Stimulated activated CD8-positive, alpha-beta memory T cell treated with anti-CD3 and anti-CD28 coated beads, Interleukin-12 subunit alpha, Interleukin-12 subunit beta, amount 100 ng/mL, for 24 hours (primary cell): Measurements from ENCODE around the gene USP6.
A peak's percentile ranks its signal among the peaks of the same experiment; 100 is the strongest.
"Not testable (repeated sequence)": the region's sequence is repeated elsewhere in the genome, so short reads cannot be mapped to it uniquely, and the experiment has no call there.

Source experiments
- DNase-seq: peaks from one replicate; pipeline ENCODE4 v3.0.0-alpha.2; 2020; ENCODE audit errors: extremely low read depth

The USP6 gene

GRCh38 chr17:5191541-5192417 is 75.9 kb downstream of the USP6 start, which contains the start of gene ZNF594:
TSS of gene ZNF594 (minus strand) at chr17:5191868. CDS start at chr17:5184256, 7,612 bp downstream.
- DNase-seq, result peak; percentile 96

DNA sequence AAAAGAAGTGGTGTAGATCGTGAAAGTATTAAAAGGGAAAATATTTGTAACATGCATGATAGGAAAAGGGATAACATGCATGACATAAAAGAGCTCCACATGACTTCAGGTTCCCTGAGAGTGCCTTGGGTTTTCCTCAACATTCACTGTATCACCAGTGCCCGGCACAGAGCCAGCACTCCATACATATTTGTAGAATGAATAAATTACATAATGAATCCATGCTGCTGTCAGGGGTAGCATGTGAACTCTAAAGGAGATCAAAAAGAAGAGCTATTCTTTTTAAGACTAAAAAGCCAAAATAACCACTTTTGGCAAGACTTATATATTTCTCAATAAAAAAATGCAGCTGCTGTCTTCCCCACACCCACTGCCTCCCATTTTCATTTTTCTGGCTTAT is 78.5 kb downstream of the USP6 start:
- no peak for DNase-seq

- DNase-seq, result no peak
These were observed 82.6 kb downstream of the USP6 start for GRCh38 chr17:5198472-5198871.

DNA sequence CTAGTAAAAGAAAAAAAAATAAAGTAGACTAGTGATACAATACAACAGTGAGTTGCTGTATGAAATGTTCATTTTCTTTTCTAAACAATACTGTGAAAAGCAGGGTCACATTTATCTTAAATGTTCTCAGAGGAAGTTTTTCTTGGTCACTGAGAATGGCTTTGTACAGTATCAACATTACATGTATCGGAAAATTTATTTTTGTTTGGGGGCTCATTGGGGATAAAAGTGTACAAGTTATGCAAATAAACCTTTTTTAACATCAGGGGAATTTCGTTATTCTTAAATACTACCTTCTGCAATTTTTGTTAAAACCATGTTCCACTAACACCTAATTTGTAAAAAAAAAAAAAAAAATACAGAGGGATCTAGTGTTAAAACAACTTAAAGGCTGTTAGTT is 84.5 kb downstream of the USP6 start:
- no peak for DNase-seq

DNA sequence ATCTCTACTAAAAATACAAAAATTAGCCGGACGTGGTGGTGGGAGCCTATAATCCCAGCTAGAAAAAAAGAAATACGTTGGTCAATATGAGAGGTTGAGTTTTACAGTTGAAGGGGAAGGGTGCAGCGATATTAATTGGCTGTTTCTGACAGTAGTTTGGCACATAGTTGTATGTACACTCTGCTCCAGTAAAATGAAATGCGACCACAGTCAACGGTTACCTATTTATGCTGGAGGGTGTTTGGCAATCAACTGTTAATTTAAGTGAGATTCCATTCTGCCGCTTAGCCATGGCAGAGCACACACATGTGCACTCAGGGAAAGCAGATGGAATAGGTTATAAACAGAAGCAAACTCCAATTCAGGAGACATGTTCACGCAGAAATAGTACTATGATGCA is 85.2 kb downstream of the USP6 start:
- no peak for DNase-seq

- no peak for DNase-seq
These were observed 87.5 kb downstream of the USP6 start for GRCh38 chr17:5203178-5203907.

DNA sequence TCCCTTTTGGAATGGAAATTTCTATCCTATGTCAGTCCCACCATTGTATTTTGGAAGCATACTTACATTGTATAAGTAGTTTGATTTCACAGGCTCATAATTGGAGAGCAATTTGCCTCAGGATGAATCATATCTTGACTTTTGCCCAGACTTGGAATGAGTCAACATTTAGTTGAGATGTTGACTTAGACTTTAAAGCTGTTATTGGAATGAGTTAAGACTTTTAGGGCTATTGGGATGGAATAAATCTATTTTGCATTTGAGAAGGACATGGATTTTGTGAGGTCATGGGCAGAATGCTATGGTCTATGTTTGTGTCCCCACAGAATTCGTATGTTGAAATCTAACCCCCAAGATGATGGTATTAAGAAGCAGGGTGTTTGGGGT is 88.1 kb downstream of the USP6 start:
- no peak for DNase-seq

DNA sequence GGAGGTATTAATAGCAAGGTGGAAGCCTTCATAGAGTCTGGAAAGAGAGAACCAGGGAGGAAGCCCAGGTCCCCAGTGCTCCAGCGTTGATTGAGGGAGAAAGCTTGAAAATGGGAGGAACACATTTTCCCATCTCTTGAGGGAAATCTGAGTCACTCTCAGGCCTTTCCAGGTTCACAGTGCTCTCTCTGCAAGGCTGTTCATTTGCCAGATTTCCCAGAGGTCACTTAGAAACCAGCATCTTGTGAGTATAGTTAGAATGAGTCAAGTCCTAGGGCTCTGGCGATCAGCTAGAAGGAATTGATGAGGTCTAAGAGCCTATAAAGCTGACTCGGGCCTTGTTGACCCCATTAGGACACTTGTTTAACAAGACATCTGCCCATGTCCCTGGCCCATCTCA is 93.6 kb downstream of the USP6 start:
- DNase-seq, result no peak

DNA sequence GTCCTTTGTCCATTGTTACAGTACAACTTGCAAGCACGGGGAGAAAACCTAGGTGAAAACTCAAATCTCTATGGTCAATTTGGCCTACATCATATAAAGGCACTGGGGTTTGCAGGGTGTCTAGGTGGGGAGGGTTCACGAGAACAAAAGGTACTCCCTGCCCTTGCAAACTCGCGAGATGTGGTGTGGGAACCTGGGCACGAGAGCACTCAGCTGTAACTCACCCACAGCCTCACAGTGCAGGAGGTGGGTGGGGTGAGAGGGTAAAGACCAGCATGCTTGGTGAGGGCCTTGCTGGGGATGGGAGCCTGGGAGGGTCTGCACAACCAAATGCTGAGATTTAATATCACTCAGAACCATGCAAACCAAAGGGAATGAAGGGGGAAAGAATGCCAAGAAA is 94.3 kb downstream of the USP6 start:
- DNase-seq, result no peak

DNA sequence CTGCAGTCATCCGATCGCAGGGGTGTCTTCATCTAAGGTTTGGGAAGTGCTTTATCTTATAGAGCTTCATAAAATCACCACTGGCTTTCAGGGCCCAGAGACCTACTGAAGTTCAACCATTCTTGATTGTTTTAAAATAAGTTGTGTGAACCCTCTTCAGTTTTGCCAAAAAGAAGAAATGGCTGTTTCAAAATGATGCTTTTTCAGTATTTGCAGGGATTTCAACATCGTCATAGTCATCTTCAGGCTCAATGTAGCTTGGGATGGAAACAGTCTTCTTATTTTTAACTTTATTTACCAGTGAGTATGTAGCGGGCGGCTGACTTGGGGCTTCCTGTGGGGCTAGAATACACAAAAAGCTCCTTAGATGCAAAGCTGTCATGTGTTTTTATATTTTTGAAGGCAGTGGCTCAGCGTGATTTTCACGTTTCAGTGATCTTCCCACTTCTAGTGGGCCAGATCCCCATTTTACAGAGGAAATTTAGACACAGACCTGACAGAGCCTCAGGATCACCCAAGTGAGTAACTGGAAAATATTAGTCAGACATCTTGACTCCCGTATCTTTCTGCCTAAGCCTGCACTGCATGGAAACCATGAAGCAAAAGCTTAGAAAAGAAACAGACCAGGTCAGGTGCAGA is 94.9 kb downstream of the USP6 start:
- DNase-seq, result no peak

DNA sequence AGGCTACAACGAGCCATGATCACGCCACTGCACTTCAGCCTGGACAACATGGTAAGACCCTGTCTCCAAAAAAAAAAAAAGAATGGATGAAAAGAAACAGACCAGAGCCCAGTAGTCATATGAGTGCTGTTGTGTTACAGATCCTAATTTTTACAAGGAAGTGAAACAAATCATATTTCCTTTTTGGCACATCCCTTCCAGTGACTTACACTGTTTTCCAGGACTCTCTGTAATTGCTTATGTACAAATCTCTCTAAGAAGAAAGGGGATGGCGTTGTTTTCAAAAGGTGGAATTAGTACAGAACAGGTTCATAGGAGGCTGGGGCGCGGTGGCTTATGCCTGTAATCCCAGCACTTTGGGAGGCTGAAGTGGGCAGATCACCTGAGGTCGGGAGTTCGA is 95.6 kb downstream of the USP6 start:
- no peak for DNase-seq

DNA sequence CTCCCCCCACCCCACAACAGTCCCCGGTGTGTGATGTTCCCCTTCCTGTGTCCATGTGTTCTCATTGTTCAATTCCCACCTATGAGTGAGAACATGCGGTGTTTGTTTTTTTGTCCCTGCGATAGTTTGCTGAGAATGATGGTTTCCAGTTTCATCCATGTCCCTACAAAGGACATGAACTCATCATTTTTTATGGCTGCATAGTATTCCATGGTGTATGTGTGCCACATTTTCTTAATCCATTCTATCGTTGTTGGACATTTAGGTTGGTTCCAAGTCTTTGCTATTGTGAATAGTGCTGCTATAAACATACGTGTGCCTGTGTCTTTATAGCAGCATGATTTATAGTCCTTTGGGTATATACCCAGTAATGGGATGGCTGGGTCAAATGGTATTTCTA is 101.7 kb downstream of the USP6 start:
- not testable (repeated sequence) for DNase-seq

DNA sequence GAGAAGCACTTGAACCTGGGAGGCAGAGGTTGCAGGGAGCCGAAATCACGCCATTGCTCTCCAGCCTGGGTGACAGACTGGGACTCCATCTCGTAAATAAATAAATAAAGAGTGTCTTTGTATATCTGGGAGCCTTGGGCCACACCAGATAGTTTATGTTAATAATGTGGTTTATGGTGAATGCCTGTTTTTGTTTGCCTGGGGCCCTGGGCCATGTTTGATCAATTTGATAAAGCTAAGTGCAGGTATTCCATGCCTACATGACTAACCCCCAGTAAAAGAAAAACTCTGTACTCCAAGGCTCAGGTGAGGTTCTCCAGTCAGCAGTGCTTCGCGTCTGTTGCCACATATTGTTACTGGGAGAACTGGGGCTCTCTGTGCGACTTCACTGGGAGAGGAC is 103.7 kb downstream of the USP6 start:
- no peak for DNase-seq

DNA sequence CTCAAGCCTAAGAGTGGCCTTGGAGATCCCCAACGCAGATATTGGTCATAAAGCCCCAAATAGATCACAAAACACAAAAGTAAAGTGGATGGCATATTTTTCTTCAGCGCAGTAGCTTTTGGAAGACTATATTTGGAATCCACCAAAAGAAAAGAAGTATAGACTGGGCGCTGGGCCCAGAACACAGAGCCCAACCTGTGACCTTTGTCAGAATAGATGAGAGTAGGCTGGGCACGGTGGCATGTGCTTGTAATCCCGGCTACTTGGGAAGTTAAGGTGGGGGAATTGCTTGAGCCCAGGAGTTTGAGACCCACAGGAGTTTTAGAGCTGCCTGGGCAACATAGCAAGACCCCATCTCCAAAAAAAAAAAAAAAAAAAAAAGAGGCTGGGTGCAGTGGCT is 104.2 kb downstream of the USP6 start:
- no peak for DNase-seq

GRCh38 chr17:5221912-5222311 is 106.1 kb downstream of the USP6 start:
- DNase-seq, result not testable (repeated sequence)
